SU-DHL-6 (cell line): ENCODE results near the gene CDH13.

Source experiments
- EZH2phosphoT487 ChIP-seq: fragments of 200-600 bp; sonication (generic), shearing (Covaris generic); conservative IDR thresholded peaks from 2 replicates; pipeline ENCODE4 v1.6.1; 2018; ENCODE audit warnings: mild to moderate bottlenecking, antibody characterized with exemption, low read length, moderate library complexity, mixed read lengths
- TF ChIP-seq, protein P1 (sequence below): fragments of 200-600 bp; sonication (generic); IDR thresholded peaks from one replicate; pipeline ENCODE4 v1.5.1; 2017; ENCODE audit warnings: antibody characterized with exemption, mild to moderate bottlenecking, low read length, moderate library complexity; ENCODE audit not compliant: insufficient read depth, poor library complexity, severe bottlenecking

DNA sequence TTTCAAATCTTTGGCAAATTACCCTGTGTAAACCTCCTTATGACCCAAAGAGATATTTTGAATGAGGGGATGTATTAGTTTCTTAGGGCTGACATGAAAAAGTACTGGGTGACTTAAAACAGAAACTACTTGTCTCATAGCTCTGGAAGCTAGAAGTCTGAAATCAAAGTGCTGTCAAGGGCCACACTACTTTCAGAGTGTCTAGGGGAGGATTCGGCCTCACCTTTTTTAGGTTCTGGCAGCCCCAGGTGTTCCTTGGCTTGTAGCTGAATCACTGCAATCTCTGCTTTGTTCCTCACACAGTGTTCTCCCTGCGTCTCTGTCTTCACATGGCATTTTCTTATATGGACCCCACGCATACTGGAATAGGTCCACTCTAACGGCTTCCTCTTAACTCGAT, 322.2 kb downstream of the CDH13 start:
- TF ChIP-seq EZH2phosphoT487, result no peak
- TF ChIP-seq, protein P1, sequence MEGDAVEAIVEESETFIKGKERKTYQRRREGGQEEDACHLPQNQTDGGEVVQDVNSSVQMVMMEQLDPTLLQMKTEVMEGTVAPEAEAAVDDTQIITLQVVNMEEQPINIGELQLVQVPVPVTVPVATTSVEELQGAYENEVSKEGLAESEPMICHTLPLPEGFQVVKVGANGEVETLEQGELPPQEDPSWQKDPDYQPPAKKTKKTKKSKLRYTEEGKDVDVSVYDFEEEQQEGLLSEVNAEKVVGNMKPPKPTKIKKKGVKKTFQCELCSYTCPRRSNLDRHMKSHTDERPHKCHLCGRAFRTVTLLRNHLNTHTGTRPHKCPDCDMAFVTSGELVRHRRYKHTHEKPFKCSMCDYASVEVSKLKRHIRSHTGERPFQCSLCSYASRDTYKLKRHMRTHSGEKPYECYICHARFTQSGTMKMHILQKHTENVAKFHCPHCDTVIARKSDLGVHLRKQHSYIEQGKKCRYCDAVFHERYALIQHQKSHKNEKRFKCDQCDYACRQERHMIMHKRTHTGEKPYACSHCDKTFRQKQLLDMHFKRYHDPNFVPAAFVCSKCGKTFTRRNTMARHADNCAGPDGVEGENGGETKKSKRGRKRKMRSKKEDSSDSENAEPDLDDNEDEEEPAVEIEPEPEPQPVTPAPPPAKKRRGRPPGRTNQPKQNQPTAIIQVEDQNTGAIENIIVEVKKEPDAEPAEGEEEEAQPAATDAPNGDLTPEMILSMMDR, result no peak
